Progenitor cell of endocrine pancreas (in vitro differentiated cells): ENCODE measurements around the gene CNTNAP2. TPM values are rescaled to one million over a fixed set of nuclear protein-coding genes. Genes with fewer than 3 reads are reported as not detected.
A peak's percentile ranks its signal among the peaks of the same experiment; 100 is the strongest.

ENCODE experiments used
- DNase-seq: peaks from one replicate; pipeline ENCODE4 v3.0.0; 2021; ENCODE audit warnings: low spot score; ENCODE audit not compliant: unreplicated experiment
- H3K27ac Mint-ChIP-seq: 2 replicates; pipeline ENCODE4 v1.8.0; 2021; ENCODE audit warnings: mild to moderate bottlenecking, moderate library complexity, mixed read lengths
- H3K27me3 Mint-ChIP-seq: 2 replicates; pipeline ENCODE4 v1.8.0; 2021; ENCODE audit warnings: mixed read lengths
- H3K36me3 Mint-ChIP-seq: 2 replicates; pipeline ENCODE4 v1.8.0; 2022; ENCODE audit warnings: mixed read lengths; ENCODE audit not compliant: insufficient read depth
- H3K4me1 Mint-ChIP-seq: 2 replicates; pipeline ENCODE4 v1.8.0; 2021; ENCODE audit warnings: low read depth, mixed read lengths
- H3K4me3 Mint-ChIP-seq: 2 replicates; pipeline ENCODE4 v1.8.0; 2021; ENCODE audit warnings: low read depth, mild to moderate bottlenecking, moderate library complexity, mixed read lengths
- H3K9me3 Mint-ChIP-seq: 2 replicates; pipeline ENCODE4 v1.8.0; 2021; ENCODE audit warnings: low read depth, mixed read lengths
- total RNA-seq: library from RNA; stranded (reverse); gene quantifications from 2 replicates; pipeline ENCODE4 v1.2.1, GENCODE V29; 2021
- TF ChIP-seq, protein P1 (sequence below): fragments of 200-600 bp; sonication (generic); IDR thresholded peaks from one replicate; pipeline ENCODE4 v1.5.0; 2021; ENCODE audit warnings: antibody characterized with exemption, mild to moderate bottlenecking; ENCODE audit not compliant: unreplicated experiment

Gene CNTNAP2
- total RNA-seq, 1 donor from 2014 or later = 6.5 TPM

DNA sequence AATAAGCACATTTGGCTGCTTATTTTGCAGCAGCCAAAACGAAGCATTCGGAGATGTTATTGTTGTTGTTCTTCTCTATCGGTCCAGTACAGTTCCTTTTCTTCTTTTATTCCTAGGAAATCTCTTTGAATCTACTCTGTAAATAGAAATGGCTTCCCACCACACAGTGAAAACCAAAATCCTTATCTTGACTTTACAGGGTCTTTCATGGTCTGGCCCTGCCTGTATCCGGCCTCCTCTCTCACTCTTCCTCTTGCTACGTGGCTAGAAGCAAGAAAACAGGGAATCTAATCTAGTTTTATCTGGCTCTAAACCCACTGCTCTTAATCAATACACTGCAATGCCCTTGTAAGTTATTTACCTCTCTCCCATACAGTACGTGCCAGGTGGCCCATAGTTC lies 1547.9 kb downstream of the CNTNAP2 start:
- Mint-ChIP-seq H3K36me3 (no peaks in the 10 kb centered on the region), H3K9me3 (no peaks in the 10 kb centered on the region), H3K4me3 (no peak overlapping the region), H3K27ac (peak overlapping the region; percentile 30), H3K27me3 (peaks cover under 1% of the 10 kb centered on the region), H3K4me1 (peaks cover 9% of the 10 kb centered on the region)
- no peak for DNase-seq
- TF ChIP-seq, protein P1, sequence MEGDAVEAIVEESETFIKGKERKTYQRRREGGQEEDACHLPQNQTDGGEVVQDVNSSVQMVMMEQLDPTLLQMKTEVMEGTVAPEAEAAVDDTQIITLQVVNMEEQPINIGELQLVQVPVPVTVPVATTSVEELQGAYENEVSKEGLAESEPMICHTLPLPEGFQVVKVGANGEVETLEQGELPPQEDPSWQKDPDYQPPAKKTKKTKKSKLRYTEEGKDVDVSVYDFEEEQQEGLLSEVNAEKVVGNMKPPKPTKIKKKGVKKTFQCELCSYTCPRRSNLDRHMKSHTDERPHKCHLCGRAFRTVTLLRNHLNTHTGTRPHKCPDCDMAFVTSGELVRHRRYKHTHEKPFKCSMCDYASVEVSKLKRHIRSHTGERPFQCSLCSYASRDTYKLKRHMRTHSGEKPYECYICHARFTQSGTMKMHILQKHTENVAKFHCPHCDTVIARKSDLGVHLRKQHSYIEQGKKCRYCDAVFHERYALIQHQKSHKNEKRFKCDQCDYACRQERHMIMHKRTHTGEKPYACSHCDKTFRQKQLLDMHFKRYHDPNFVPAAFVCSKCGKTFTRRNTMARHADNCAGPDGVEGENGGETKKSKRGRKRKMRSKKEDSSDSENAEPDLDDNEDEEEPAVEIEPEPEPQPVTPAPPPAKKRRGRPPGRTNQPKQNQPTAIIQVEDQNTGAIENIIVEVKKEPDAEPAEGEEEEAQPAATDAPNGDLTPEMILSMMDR = no peak

DNA sequence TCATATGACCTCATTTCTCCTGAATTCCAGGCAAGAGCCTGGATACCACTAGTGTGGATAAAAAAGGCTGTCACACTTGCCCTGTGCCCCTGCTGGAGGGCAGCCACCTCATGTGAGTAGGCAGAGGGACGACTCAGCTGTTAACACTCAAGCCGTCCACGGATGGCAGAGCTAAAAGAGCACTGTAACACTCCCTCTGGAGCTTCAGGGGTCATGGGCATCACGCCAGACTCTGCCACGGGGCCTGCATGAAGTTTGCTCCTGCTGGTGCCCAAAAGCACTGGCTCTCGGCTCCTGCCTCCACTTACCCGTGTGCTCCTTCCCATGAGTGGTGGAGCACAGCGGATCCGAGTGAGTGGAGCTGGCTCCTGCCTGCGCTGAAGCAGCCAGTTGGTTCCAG lies 1554.2 kb downstream of the CNTNAP2 start:
- Mint-ChIP-seq H3K4me3 (no peak overlapping the region), H3K4me1 (no peaks in the 10 kb centered on the region)

DNA sequence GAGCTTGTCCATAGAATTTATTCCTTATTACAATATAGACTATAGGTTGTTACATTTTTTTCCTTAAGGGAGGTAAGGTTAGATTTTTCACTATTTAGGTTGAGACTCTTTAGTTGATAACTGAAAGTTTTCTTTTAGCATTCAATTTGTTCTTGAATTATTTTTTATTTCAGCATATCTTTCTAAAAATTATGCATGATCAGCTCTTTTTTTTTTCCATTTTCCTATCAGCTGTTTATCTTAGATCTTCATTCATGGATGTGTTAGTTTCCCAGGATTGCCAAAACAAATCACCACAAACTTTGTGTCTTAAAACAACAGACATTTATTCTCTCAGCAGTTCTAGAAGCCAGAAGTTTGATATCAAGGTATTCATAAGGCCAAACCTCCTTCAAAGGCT lies 1558.1 kb downstream of the CNTNAP2 start:
- Mint-ChIP-seq H3K9me3 (peaks cover 3% of the 10 kb centered on the region), H3K27ac (no peak overlapping the region), H3K27me3 (peaks cover 45% of the 10 kb centered on the region), H3K4me1 (peaks cover 11% of the 10 kb centered on the region), H3K4me3 (no peak overlapping the region), H3K36me3 (no peaks in the 10 kb centered on the region)
- TF ChIP-seq, protein P1 = no peak
- no peak for DNase-seq

More for the DNA sequence above, 1554.2 kb downstream of the CNTNAP2 start:
- Mint-ChIP-seq H3K36me3 (no peaks in the 10 kb centered on the region), H3K9me3 (no peaks in the 10 kb centered on the region), H3K27ac (no peak overlapping the region), H3K27me3 (peaks cover 47% of the 10 kb centered on the region)
- TF ChIP-seq, protein P1 = no peak
- no peak for DNase-seq

DNA sequence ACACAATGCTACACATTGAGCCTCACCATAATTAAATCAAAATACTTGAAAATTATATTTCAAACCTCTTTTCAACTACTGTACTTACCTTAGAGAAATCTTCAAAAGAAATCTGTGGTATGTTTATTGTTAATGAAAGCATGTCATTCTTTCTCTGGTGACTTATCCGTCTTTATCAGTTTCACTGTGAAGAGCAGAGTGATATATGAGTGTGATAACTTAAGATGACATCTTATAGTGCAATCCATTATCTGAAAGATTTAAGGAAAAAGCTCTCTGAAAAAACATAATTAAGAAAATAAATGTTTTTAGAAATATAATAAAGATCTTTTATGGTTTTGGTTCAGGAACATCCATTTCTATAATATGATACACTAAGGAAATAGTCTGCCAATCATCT lies 1562.3 kb downstream of the CNTNAP2 start:
- TF ChIP-seq, protein P1 = no peak
- peaks cover 3% of the 10 kb centered on the region for H3K9me3 Mint-ChIP-seq
- no peak overlapping the region for H3K4me3 Mint-ChIP-seq
- H3K27me3 Mint-ChIP-seq = peaks cover 30% of the 10 kb centered on the region
- no peak for DNase-seq
- peaks cover 20% of the 10 kb centered on the region for H3K4me1 Mint-ChIP-seq
- no peak overlapping the region for H3K27ac Mint-ChIP-seq
- H3K36me3 Mint-ChIP-seq = no peaks in the 10 kb centered on the region

DNA sequence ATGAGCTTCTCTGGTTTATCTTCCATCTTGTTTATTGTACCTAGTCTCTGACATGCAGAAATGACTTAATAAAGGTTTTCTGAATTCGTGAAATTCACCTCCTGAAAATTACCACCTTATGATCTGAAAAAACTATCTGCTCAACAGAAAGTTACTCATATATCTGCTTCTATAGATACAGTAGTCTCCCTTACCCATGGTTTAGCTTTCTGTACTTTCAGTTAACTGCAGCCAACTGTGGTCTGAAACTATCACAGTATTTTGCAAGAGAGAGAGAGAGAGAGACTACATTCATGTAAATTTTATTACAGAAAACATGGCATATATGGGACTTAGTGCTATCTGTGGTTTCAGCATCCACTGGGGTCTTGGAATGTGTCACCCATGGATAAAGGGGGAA lies 1564.9 kb downstream of the CNTNAP2 start:
- peaks cover 1% of the 10 kb centered on the region for H3K9me3 Mint-ChIP-seq
- no peak for DNase-seq
- no peaks in the 10 kb centered on the region for H3K36me3 Mint-ChIP-seq
- peaks cover 15% of the 10 kb centered on the region for H3K27me3 Mint-ChIP-seq
- peaks cover 26% of the 10 kb centered on the region for H3K4me1 Mint-ChIP-seq
- TF ChIP-seq, protein P1 = no peak
- no peak overlapping the region for H3K4me3 Mint-ChIP-seq
- no peak overlapping the region for H3K27ac Mint-ChIP-seq
